ENCODE measurements around the gene SGMS1.

DNA sequence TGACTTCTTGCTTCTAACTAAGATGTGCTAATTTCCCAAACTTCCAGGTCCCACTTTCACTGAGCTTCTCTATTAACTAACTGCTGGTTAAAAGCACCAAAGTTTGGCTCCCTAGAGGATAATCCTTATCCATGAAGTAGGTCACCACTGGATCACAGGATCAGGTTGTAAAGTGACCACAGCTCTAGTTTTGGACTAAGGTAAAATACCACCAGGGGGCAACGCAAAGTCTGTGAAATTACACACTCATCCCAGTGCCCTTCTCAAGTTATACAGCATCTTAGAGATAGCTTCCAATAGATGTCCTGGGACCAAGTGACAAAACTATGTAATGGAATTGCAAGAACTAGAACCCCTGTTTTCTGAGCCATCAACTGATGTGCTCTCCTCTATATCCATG lies 256.0 kb downstream of the SGMS1 start:
- no peak for TF ChIP-seq POLR2A (IDR thresholded peaks at IDR 0.05; ENCODE audit: low read length)
- no peak for TF ChIP-seq GATA1 (IDR thresholded peaks at IDR 0.05; ENCODE audit: low read depth, low read length)
